WERI-Rb-1 (cell line): ENCODE measurements around the gene AMBRA1.

Source experiments
- DNase-seq: peaks from one replicate; pipeline ENCODE4 v3.0.0-alpha.2; 2020
- H3K27ac ChIP-seq: fragments of 250-450 bp; sonication (Bioruptor Pico); 2 replicates; pipeline ENCODE4 v1.5.1; 2020; ENCODE audit warnings: mild to moderate bottlenecking, moderate library complexity
- H3K27me3 ChIP-seq: fragments of 250-450 bp; sonication (Bioruptor Pico); 2 replicates; pipeline ENCODE4 v1.5.1; 2021; ENCODE audit warnings: mild to moderate bottlenecking, low read depth, moderate library complexity; ENCODE audit not compliant: insufficient read depth, severe bottlenecking
- H3K36me3 ChIP-seq: fragments of 250-450 bp; sonication (Bioruptor Pico); 2 replicates; pipeline ENCODE4 v1.5.1; 2020; ENCODE audit warnings: mild to moderate bottlenecking, moderate library complexity
- H3K4me3 ChIP-seq: 2 replicates; pipeline ENCODE4 v1.5.1; 2011; ENCODE audit warnings: low read depth, mild to moderate bottlenecking, control low read depth, low read length
- H3K9me3 ChIP-seq: fragments of 250-450 bp; sonication (Bioruptor Pico); 2 replicates; pipeline ENCODE4 v1.5.1; 2021; ENCODE audit warnings: mild to moderate bottlenecking, moderate library complexity; ENCODE audit not compliant: severe bottlenecking
- TF ChIP-seq, protein P1 (sequence below): IDR thresholded peaks from 2 replicates; pipeline ENCODE4 v1.5.1; 2011; ENCODE audit warnings: low read depth, mild to moderate bottlenecking, control low read depth, inconsistent platforms, low read length

Gene AMBRA1

DNA sequence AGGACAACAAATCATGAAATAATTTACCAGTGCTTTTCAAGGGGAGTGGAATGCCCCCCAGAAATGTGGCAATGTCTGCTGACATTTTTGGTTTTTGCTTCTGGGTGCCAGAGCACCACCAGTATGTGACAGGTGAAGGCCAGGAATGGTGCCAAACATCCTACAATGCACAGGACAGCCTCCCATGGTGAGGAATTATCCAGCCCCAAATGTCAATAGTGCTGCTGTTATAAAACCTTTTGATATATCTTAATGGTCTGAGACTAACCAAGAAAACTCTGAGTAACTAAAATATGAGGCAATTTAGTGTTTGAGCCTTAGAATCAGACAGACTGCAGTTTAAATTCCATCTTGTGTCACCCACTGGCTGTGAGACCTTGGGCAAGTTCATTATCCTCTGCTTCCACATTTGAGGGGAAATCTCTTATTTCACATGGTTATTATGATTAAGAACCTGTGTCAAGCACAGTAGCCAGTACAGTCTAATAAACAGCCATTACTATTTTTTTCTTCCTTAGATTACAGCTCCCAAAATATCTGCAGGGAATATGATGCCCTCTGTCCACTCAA is 69.5 kb downstream of the AMBRA1 start:
- Histone ChIP-seq H3K36me3 (no peaks in the 10 kb centered on the region; the same call in 1 of the 2 replicates), H3K9me3 (no peaks in the 10 kb centered on the region), H3K27ac (no peak overlapping the region), H3K27me3 (no peaks in the 10 kb centered on the region), H3K4me3 (no peak overlapping the region)
- no peak for DNase-seq
- TF ChIP-seq, protein P1, sequence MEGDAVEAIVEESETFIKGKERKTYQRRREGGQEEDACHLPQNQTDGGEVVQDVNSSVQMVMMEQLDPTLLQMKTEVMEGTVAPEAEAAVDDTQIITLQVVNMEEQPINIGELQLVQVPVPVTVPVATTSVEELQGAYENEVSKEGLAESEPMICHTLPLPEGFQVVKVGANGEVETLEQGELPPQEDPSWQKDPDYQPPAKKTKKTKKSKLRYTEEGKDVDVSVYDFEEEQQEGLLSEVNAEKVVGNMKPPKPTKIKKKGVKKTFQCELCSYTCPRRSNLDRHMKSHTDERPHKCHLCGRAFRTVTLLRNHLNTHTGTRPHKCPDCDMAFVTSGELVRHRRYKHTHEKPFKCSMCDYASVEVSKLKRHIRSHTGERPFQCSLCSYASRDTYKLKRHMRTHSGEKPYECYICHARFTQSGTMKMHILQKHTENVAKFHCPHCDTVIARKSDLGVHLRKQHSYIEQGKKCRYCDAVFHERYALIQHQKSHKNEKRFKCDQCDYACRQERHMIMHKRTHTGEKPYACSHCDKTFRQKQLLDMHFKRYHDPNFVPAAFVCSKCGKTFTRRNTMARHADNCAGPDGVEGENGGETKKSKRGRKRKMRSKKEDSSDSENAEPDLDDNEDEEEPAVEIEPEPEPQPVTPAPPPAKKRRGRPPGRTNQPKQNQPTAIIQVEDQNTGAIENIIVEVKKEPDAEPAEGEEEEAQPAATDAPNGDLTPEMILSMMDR: no peak

DNA sequence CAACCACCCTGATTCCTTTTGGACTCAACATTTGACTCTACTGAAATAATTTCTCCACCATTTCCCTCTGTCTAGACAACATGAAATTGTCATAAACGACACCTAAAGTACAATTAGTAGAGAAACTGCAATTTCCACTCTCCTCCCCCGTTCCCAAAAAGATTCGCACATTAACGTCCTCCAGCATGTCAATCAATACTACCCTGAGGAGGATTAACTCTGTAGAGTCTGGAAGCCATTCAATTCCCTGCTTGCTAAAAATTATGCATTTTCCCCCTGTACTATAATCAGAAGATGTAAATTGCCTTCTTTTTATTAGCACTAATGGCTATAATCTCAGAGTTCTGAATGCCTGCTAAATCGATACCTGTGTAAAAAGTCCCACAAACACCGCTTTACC is 70.5 kb downstream of the AMBRA1 start:
- Histone ChIP-seq H3K9me3 (no peaks in the 10 kb centered on the region), H3K4me3 (no peak overlapping the region), H3K27ac (no peak overlapping the region), H3K36me3 (no peaks in the 10 kb centered on the region; the same call in 1 of the 2 replicates), H3K27me3 (no peaks in the 10 kb centered on the region)
- TF ChIP-seq, protein P1: no peak
- DNase-seq: no peak

DNA sequence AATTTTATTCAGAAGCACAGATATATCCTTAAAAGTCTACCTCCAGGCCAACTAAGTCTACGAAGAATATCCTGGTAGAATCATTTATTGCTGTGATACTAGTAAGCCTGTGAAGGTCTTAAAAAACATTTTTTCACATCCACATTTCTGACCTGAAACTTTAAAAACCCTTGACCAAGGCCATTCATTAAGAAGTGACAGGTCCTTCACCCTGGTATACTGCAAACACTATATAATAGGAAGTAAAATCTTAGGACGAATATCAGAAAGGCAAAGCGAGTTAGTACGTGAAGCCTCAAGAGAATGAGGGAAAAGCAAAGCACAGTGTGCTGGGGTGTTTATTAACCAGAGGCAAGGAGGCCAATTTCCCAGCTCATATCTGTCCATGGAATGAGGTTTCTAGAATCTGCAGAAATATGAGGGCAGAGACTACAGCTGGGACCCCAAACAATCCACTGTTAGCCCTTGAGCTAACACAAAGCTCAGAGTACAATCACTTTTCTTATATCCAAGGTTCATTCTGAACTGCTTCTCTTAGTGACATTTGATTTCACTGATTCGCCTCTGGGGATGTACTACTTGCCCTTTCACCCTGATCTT is 71.0 kb downstream of the AMBRA1 start:
- H3K27me3 ChIP-seq: no peaks in the 10 kb centered on the region
- no peak overlapping the region for H3K4me3 ChIP-seq
- H3K27ac ChIP-seq: no peak overlapping the region
- DNase-seq: no peak
- H3K9me3 ChIP-seq: no peaks in the 10 kb centered on the region
- no peaks in the 10 kb centered on the region; the same call in 1 of the 2 replicates for H3K36me3 ChIP-seq
- TF ChIP-seq, protein P1: no peak

DNA sequence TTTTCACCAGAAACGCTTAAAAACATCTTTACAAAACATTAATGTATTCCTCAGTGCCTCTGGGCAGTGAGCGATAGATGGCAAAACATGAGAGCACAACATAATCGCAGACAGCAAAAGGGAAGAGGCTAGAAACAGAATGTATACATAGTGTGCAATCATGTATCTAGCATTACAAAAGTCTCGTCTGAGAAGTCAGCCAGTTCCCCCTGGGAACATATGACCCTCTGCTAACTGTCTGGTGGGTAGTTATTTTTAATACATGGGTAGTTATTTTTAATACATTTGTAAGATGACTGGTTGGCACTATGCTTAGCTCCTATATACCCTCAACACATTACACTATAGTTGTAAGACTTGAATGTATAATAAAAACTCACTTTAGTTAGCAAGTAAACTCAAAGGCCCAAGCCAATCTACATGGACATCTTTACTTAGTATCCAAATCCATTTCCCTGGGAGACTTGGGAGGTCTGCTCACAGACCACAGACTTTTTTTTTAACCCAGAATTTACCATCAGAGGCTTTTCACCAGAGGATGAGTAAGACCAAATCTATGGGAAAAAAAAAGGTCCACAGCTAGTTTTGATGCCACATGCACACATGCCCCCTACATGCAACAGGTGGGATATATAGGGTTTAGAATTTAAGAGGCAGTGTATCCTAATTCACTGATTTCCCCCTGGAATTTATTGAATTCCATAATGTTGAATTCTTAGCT is 71.7 kb downstream of the AMBRA1 start:
- no peaks in the 10 kb centered on the region; the same call in 1 of the 2 replicates for H3K36me3 ChIP-seq
- no peak overlapping the region for H3K27ac ChIP-seq
- no peaks in the 10 kb centered on the region for H3K27me3 ChIP-seq
- TF ChIP-seq, protein P1: 0 out of 2 replicates have a peak, but pooled peaks have one; percentile 12
- no peak for DNase-seq
- H3K4me3 ChIP-seq: no peak overlapping the region
- no peaks in the 10 kb centered on the region for H3K9me3 ChIP-seq

DNA sequence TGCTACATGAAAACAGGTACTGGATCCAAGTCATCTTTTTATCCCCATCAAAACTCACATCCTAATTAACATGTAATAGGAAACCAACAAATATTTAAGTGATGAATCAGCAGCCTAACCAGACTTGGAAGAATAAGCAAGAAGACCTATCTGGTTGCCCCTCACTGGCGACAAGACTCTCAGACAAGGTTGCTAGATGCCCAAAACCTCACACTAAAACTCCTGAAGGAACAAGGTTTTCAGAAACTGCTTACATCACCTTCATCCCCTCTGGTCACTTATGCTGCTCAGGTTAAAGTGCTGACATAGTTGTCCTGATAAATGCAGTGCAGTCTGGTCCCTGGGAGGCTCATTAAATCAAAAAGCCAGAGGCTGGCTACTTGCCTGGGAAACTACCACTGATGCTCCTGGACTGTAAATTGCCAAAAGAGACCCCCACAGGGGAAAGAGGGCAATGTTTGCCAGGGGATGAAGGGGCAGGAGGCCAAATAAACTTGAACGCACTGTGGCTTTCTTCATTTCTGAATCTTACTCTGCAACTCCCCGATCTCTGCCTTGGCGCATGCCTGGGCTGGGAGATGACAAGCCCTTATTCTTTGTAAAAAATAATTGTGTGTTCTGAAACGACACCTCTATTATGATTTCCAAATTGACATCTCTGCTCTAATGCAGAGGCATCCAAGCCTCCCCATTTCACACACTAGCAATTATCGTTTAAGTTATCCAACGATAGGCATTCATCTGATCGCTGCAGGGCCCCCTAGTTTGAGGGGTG is 72.7 kb downstream of the AMBRA1 start:
- no peak overlapping the region for H3K27ac ChIP-seq
- no peaks in the 10 kb centered on the region; the same call in 1 of the 2 replicates for H3K36me3 ChIP-seq
- DNase-seq: no peak
- no peaks in the 10 kb centered on the region for H3K27me3 ChIP-seq
- TF ChIP-seq, protein P1: no peak
- H3K9me3 ChIP-seq: no peaks in the 10 kb centered on the region
- no peak overlapping the region for H3K4me3 ChIP-seq
